ENCODE results near the gene JADE2. TPM values are rescaled to one million over a fixed set of nuclear protein-coding genes. Genes with fewer than 3 reads are reported as not detected.

Gene JADE2
- total and polyA plus RNA-seq, 2 donors (not counting 3 experiments of a cell fraction or from before 2014, with no cell fraction given): 11.6 to 31.1 TPM

- Histone ChIP-seq H3K9me3 (replicated peaks; ENCODE audit: control insufficient read depth, insufficient read depth, low read length) (no peaks in the 10 kb centered on the region), H3K27ac (ENCODE audit: insufficient read depth, low read depth, low read length) (no peak overlapping the region), H2AFZ (ENCODE audit: low read depth, low read length) (no peak overlapping the region), H3K36me3 (ENCODE audit: control insufficient read depth in 2 of 2, extremely low read depth in 1 of 2, insufficient read depth in 2 of 2, low read length in 2 of 2) (peaks cover 0 to 22% of the 10 kb centered on the region in 2 experiments), H4K20me1 (replicated peaks; ENCODE audit: control insufficient read depth, extremely low read depth, insufficient read depth, low read length) (no peaks in the 10 kb centered on the region), H3K4me3 (replicated peaks in 1 of 3; ENCODE audit: insufficient read depth in 1 of 3, low read depth in 1 of 3, low read length in 3 of 3) (no peak overlapping the region), H3K4me1 (ENCODE audit: control insufficient read depth, extremely low read depth, insufficient read depth, low read length) (peaks cover 27% of the 10 kb centered on the region), H3K9me1 (replicated peaks; ENCODE audit: control insufficient read depth, extremely low read depth, insufficient read depth, low read length) (no peaks in the 10 kb centered on the region), H3K27me3 (ENCODE audit: control insufficient read depth in 2 of 2, insufficient read depth in 2 of 2, low read length in 2 of 2) (no peaks in the 10 kb centered on the region), H3K79me2 (ENCODE audit: control insufficient read depth, insufficient read depth, low read length) (no peaks in the 10 kb centered on the region), H3K9ac (replicated peaks; ENCODE audit: extremely low read depth, insufficient read depth, low read length) (no peak overlapping the region), H3K4me2 (ENCODE audit: insufficient read depth, low read length) (no peak overlapping the region)
- ChIA-PET POLR2A (no interaction called here), CTCF (interaction anchor here (1.2 to 1.8 kb wide), 3 partner anchors 12 to 164 kb away, joined by 4 to 7 read pairs (median 4); partner anchors contain the start of gene CDKN2AIPNL)
- DNase-seq (ENCODE audit: low read depth, low spot score) (no peak), FAIRE-seq (no peak)
- TF ChIP-seq GATA2 (IDR thresholded peaks at IDR 0.05; ENCODE audit: insufficient read depth, insufficient read length, low read depth, low read length) (no peak), POLR2AphosphoS5 (IDR thresholded peaks at IDR 0.05; ENCODE audit: insufficient read depth, low read depth, low read length) (no peak), FOS (IDR thresholded peaks at IDR 0.05; ENCODE audit: borderline replicate concordance, insufficient read depth, low read length) (no peak), MAX (IDR thresholded peaks at IDR 0.05; ENCODE audit: insufficient read depth, insufficient read length) (no peak), POLR2A (IDR thresholded peaks at IDR 0.05; ENCODE audit: low read depth, low read length) (no peak)
- intact Hi-C loops (cut with micrococcal nuclease) (no loop called here), dilution Hi-C loops (cut with MboI; ENCODE audit: extremely low pct_ligation_motif_present, low sequenced_read_pairs) (no loop called here)
- BruUV-seq (replicated peaks): no TSS peak
Observed at GRCh38 chr5:134575316-134575715, 49.8 kb downstream of the JADE2 start.

GRCh38 chr5:134576386-134577021 lies 51.0 kb downstream of the JADE2 start:
- H3K9me3 ChIP-seq (replicated peaks; ENCODE audit: control insufficient read depth, insufficient read depth, low read length): no peaks in the 10 kb centered on the region
- TF ChIP-seq GATA2 (IDR thresholded peaks at IDR 0.05; ENCODE audit: insufficient read depth, insufficient read length, low read depth, low read length): no peak
- TF ChIP-seq EZH2 (IDR thresholded peaks at IDR 0.05; ENCODE audit: borderline replicate concordance, low read depth, low read length, severe bottlenecking): no peak
- no peak for TF ChIP-seq CTCF (IDR thresholded peaks at IDR 0.05; ENCODE audit: extremely low read depth in 1 of 2, insufficient read depth in 1 of 2, low read depth in 1 of 2, low read length in 2 of 2)
- TF ChIP-seq POLR2AphosphoS5 (IDR thresholded peaks at IDR 0.05; ENCODE audit: insufficient read depth, low read depth, low read length): no peak
- no peak for TF ChIP-seq FOS (IDR thresholded peaks at IDR 0.05; ENCODE audit: borderline replicate concordance, insufficient read depth, low read length)
- TF ChIP-seq JUN (IDR thresholded peaks at IDR 0.05; ENCODE audit: borderline replicate concordance, insufficient read depth, insufficient read length, low read depth): no peak
- DNase-seq (ENCODE audit: low read depth, low spot score) (no peak), FAIRE-seq (no peak)
- H3K27me3 ChIP-seq (ENCODE audit: control insufficient read depth in 2 of 2, insufficient read depth in 2 of 2, low read length in 2 of 2): no peaks in the 10 kb centered on the region
- dilution Hi-C loops (cut with MboI; ENCODE audit: extremely low pct_ligation_motif_present, low sequenced_read_pairs): no loop called here
- CTCF ChIA-PET: interaction anchor here (0.6 to 6.9 kb wide), 11 partner anchors 9 to 275 kb away, joined by 3 to 112 read pairs (median 13); partner anchors contain the start of genes CDKN2AIPNL and JADE2
- no peak overlapping the region for H3K4me3 ChIP-seq (replicated peaks in 1 of 3; ENCODE audit: insufficient read depth in 1 of 3, low read depth in 1 of 3, low read length in 3 of 3)
- H3K9ac ChIP-seq (replicated peaks; ENCODE audit: extremely low read depth, insufficient read depth, low read length): no peak overlapping the region
- no peak overlapping the region for H3K4me2 ChIP-seq (ENCODE audit: insufficient read depth, low read length)
- no peaks in the 10 kb centered on the region for H3K79me2 ChIP-seq (ENCODE audit: control insufficient read depth, insufficient read depth, low read length)
- H3K9me1 ChIP-seq (replicated peaks; ENCODE audit: control insufficient read depth, extremely low read depth, insufficient read depth, low read length): no peaks in the 10 kb centered on the region
- no peak overlapping the region for H3K27ac ChIP-seq (ENCODE audit: insufficient read depth, low read depth, low read length)
- intact Hi-C loops (cut with micrococcal nuclease): loop anchor here (1.0 to 2.0 kb wide), 5 partner anchors 8 to 165 kb away; partner anchors contain the start of gene CDKN2AIPNL
- no peak overlapping the region for H2AFZ ChIP-seq (ENCODE audit: low read depth, low read length)
- BruUV-seq (replicated peaks): no TSS peak
- POLR2A ChIA-PET: no interaction called here
- no peaks in the 10 kb centered on the region for H4K20me1 ChIP-seq (replicated peaks; ENCODE audit: control insufficient read depth, extremely low read depth, insufficient read depth, low read length)
- peaks cover 0 to 22% of the 10 kb centered on the region in 2 experiments for H3K36me3 ChIP-seq (ENCODE audit: control insufficient read depth in 2 of 2, extremely low read depth in 1 of 2, insufficient read depth in 2 of 2, low read length in 2 of 2)
- H3K4me1 ChIP-seq (ENCODE audit: control insufficient read depth, extremely low read depth, insufficient read depth, low read length): peaks cover 37% of the 10 kb centered on the region
